ENCODE measurements around the gene LRRTM4.

GRCh38 chr2:77519888-77520506 is 2.2 kb downstream of the LRRTM4 start:
- TF ChIP-seq CTCF (IDR thresholded peaks at IDR 0.05) (no peak), POLR2A (IDR thresholded peaks at IDR 0.05) (no peak)

Data from uterus (tissue), 2 donors.